Fibroblast of villous mesenchyme (primary cell): ENCODE measurements around the gene LMF2. TPM values are rescaled to one million over a fixed set of nuclear protein-coding genes. Genes with fewer than 3 reads are reported as not detected.

Experiments used
- DNase-seq: peaks from one replicate; pipeline ENCODE4 v3.0.0-alpha.2; 2010; ENCODE audit warnings: low read depth
- H3K4me3 ChIP-seq: 2 replicates; pipeline ENCODE4 v1.5.1; 2011; ENCODE audit warnings: low read depth, mild to moderate bottlenecking, low read length
- CTCF ChIP-seq: IDR thresholded peaks from 2 replicates; pipeline ENCODE4 v1.5.1; 2012; ENCODE audit warnings: low read depth, mild to moderate bottlenecking, low read length; ENCODE audit not compliant: insufficient read depth
- total RNA-seq: library from RNA; depleted of rRNA; stranded (reverse); fragments of >200 nt; gene quantifications from 2 replicates; pipeline ENCODE4 v1.2.3, GENCODE V29; 2012

The LMF2 gene
- total RNA-seq, 1 donor = 50.1 TPM

- no peak overlapping the region for H3K4me3 ChIP-seq
- no peak for TF ChIP-seq CTCF
- DNase-seq = no peak
These were observed 2.2 kb downstream of the LMF2 start for GRCh38 chr22:50505276-50505775.

- TF ChIP-seq CTCF = no peak
- no peak overlapping the region for H3K4me3 ChIP-seq
- no peak for DNase-seq
These were observed 2.9 kb downstream of the LMF2 start for GRCh38 chr22:50504369-50505211.

GRCh38 chr22:50503475-50504145, 3.9 kb downstream of the LMF2 start:
- TF ChIP-seq CTCF = peak; percentile 3
- DNase-seq = no peak
- H3K4me3 ChIP-seq = no peak overlapping the region

- DNase-seq = no peak
- no peak for TF ChIP-seq CTCF
- H3K4me3 ChIP-seq = no peak overlapping the region
These were observed 4.7 kb downstream of the LMF2 start for GRCh38 chr22:50502628-50503474.

GRCh38 chr22:50502096-50502495, 5.4 kb downstream of the LMF2 start:
- H3K4me3 ChIP-seq = no peak overlapping the region
- no peak for TF ChIP-seq CTCF
- no peak for DNase-seq

GRCh38 chr22:50500452-50500851, 7.0 kb downstream of the LMF2 start:
- no peak for DNase-seq
- no peak for TF ChIP-seq CTCF
- no peak overlapping the region for H3K4me3 ChIP-seq
